ENCODE measurements around the gene PCBD1. TPM values are rescaled to one million over a fixed set of nuclear protein-coding genes. Genes with fewer than 3 reads are reported as not detected.
"Not testable (repeated sequence)": the region's sequence is repeated elsewhere in the genome, so short reads cannot be mapped to it uniquely, and the experiment has no call there.

PCBD1 gene
- total and polyA plus RNA-seq, 12 donors: 42.7 to 213 (median 137) TPM

DNA sequence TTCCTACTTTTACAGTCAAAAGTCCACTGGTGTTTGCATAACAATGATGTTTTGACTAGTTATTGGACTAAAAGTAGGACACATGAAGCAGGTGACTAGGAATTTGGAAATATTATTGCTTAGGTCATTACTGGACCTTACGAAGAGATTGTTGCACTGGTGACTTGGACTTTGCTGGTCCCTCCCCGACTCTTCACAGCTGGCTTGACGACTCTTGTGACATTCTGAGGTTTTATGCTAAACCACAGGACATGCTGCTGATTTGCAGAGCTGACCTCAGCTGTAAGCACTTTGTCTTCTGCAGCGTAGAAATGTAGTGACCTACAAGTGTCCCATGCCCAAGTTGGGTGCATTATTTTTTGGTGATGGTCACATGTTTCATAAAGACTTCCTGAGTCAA, 21.9 kb downstream of the PCBD1 start:
- WGBS, 4 donors: 66 to 76% (median 74%) methylated on average over 4 of the region's 4 CpGs
- intact Hi-C loops (cut with DNase I): no loop called here

DNA sequence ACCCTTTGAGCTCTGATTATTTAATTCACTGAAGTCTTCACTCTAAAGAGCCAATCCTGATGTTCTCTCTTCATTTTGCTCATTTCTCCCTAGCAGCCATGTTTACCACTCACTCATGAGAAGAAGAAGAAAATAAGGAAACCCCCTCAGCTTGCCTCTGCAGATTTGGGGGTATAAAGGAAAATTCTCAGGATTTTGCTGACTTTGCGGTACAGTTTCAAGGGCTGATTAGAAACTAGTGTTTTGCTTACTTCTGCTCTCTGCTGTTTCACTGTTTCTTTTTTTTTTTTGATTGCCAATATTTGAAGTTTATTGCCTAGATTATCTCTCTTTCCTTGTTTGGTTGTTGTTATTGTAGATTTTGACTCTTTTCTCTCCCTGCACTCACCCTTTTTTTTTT, 23.4 kb downstream of the PCBD1 start:
- intact Hi-C loops (cut with DNase I): no loop called here
- TF ChIP-seq, protein P1, sequence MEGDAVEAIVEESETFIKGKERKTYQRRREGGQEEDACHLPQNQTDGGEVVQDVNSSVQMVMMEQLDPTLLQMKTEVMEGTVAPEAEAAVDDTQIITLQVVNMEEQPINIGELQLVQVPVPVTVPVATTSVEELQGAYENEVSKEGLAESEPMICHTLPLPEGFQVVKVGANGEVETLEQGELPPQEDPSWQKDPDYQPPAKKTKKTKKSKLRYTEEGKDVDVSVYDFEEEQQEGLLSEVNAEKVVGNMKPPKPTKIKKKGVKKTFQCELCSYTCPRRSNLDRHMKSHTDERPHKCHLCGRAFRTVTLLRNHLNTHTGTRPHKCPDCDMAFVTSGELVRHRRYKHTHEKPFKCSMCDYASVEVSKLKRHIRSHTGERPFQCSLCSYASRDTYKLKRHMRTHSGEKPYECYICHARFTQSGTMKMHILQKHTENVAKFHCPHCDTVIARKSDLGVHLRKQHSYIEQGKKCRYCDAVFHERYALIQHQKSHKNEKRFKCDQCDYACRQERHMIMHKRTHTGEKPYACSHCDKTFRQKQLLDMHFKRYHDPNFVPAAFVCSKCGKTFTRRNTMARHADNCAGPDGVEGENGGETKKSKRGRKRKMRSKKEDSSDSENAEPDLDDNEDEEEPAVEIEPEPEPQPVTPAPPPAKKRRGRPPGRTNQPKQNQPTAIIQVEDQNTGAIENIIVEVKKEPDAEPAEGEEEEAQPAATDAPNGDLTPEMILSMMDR (IDR thresholded peaks at IDR 0.05): no peak
- TF ChIP-seq POLR2A (IDR thresholded peaks at IDR 0.05): no peak
- H3K27ac ChIP-seq: no peak overlapping the region
- DNase-seq: no peak
- H3K36me3 ChIP-seq (replicated peaks in 1 of 2): peaks cover 0 to 13% of the 10 kb centered on the region in 2 donors
- no peaks in the 10 kb centered on the region for H3K27me3 ChIP-seq
- H3K4me3 ChIP-seq: no peak overlapping the region
- no peaks in the 10 kb centered on the region for H3K9me3 ChIP-seq (replicated peaks in 1 of 3)
- 79 to 100% (median 94%) methylated on average over 1 of the region's 1 CpG for WGBS, 4 donors
- peaks cover 0 to 4% of the 10 kb centered on the region in 2 donors for H3K4me1 ChIP-seq (replicated peaks in 1 of 2)

More for the DNA sequence above, 21.9 kb downstream of the PCBD1 start:
- peaks cover 0 to 4% of the 10 kb centered on the region in 2 donors for H3K4me1 ChIP-seq (replicated peaks in 1 of 2)
- no peaks in the 10 kb centered on the region for H3K9me3 ChIP-seq (replicated peaks in 1 of 3)
- H3K27me3 ChIP-seq: no peaks in the 10 kb centered on the region
- peak in 3 of 7 donors; percentile 33 to 53 (median 41) for DNase-seq
- no peak overlapping the region for H3K27ac ChIP-seq
- H3K36me3 ChIP-seq (replicated peaks in 1 of 2): peaks cover 0 to 4% of the 10 kb centered on the region in 2 donors
- no peak overlapping the region for H3K4me3 ChIP-seq
- TF ChIP-seq, protein P1 (IDR thresholded peaks at IDR 0.05): no peak
- no peak for TF ChIP-seq POLR2A (IDR thresholded peaks at IDR 0.05)

DNA sequence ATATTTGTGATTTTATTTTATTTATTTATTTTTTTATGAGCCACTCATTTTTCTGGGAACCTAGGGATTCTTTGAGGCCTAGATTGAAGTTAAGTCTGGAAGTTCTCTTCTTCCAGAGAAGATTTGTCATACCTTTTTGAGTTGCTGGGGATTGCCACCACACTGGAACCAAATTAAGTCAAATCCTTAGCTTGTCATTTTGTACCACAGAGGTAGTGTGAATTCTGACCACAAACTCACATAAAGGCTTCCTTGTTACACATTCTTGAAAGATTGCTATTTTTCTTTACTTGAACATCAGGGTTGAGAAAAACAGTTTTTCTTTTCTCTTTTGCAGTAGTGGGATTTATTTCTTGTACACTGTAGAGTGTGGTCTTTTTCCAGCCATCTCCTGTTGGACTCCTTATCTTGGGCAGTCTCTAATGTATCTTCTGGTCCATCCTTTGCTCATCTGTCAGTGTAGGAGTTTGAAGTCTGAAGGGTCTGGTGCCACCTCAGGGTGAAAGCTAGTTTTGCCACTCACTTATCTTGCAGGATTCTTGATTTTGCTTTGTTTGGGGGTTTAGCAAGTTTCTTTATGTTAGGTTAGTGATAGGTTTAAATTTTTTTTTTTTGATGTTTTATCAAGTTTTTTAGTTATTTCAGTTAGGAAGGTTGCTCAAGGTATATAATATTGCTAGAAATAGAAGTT, 24.8 kb downstream of the PCBD1 start:
- DNase-seq: no peak
- Histone ChIP-seq H3K27ac (no peak overlapping the region), H3K4me3 (no peak overlapping the region), H3K4me1 (replicated peaks in 1 of 2) (peaks cover 0 to 4% of the 10 kb centered on the region in 2 donors), H3K9me3 (replicated peaks in 1 of 3) (no peaks in the 10 kb centered on the region), H3K27me3 (no peaks in the 10 kb centered on the region), H3K36me3 (replicated peaks in 1 of 2) (peaks cover 0 to 23% of the 10 kb centered on the region in 2 donors)
- TF ChIP-seq POLR2A (IDR thresholded peaks at IDR 0.05): no peak
- TF ChIP-seq, protein P1 (IDR thresholded peaks at IDR 0.05): no peak
- intact Hi-C loops (cut with DNase I): no loop called here

DNA sequence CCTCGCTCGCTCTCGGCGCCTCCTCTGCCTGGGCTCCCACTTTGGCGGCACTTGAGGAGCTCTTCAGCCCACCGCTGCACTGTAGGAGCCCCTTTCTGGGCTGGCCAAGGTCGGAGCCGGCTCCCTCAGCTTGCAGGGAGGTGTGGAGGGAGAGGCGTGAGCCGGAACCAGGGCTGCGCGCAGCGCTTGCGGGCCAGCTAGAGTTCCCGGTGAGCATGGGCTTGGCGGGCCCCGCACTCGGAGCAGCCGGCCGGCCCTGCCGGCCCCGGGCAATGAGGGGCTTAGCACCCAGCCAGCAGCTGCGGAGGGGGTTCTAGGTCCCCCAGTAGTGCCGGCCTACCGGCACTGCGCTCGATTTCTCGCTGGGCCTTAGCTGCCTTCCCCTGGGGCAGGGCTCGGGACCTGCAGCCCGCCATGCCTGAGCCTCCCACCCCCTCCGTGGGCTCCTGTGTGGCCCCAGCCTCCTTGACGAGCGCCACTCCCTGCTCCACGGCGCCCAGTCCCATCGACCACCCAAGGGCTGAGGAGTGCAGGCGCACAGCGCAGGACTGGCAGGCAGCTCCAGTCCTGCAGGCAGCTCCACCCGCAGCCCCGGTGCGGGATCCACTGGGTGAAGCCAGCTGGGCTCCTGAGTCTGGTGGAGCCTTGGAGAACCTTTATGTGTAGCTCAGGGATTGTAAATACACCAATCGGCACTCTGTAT, 26.7 kb downstream of the PCBD1 start:
- DNase-seq; H3K4me3 ChIP-seq; intact Hi-C loops (cut with DNase I); H3K27me3 ChIP-seq; H3K9me3 ChIP-seq (replicated peaks in 1 of 3): not testable (repeated sequence)
- Histone ChIP-seq H3K36me3 (replicated peaks in 1 of 2) (peaks cover 0 to 31% of the 10 kb centered on the region in 2 donors), H3K4me1 (replicated peaks in 1 of 2) (peaks cover 0 to 19% of the 10 kb centered on the region in 2 donors), H3K27ac (peak overlapping the region in 1 of 5 donors; percentile 38)
- 93 to 100% (median 98%) methylated on average over 13 to 42 of the region's 42 CpGs for WGBS, 4 donors
